IMR-90 (cell line): ENCODE results near the gene DEFB121. TPM values are rescaled to one million over a fixed set of nuclear protein-coding genes. Genes with fewer than 3 reads are reported as not detected.

Experiments
- ATAC-seq: fragments of 200-7000 bp; cut with Tn5 transposase; 2 replicates; pipeline ENCODE4 v1.9.1; 2020; ENCODE audit warnings: low read depth, mild to moderate bottlenecking, moderate library complexity
- BruUV-seq: library from RNA; stranded (reverse); fragments of 400-500 nt; replicated peaks from 2 replicates; lab custom pipeline; 2021; lab: Mats Ljungman, UMichigan
- CTCF ChIA-PET: fragments of 300-600 bp; formaldehyde crosslinking; extraction: SDS; loops from one replicate; lab custom pipeline; 2021; ENCODE audit warnings: antibody characterized with exemption; lab: Yijun Ruan, JAX
- POLR2A ChIA-PET: fragments of 300-600 bp; sonication (Branson Sonifier 250); formaldehyde crosslinking; loops from one replicate; lab custom pipeline; 2022; ENCODE audit warnings: antibody characterized with exemption; ENCODE audit not compliant: unreplicated experiment; lab: Charles Lee
- DNase-seq: peaks from one replicate; pipeline ENCODE4 v3.0.0; 2013
- H2AFZ ChIP-seq: replicated peaks from 2 replicates; pipeline ENCODE3; 2013; ENCODE audit warnings: low read length, mild to moderate bottlenecking; ENCODE audit not compliant: poor library complexity
- H2AK5ac ChIP-seq: 2 replicates; pipeline ENCODE4 v1.6.1; 2013; ENCODE audit warnings: low read depth, low read length, inconsistent platforms
- H2AK9ac ChIP-seq: replicated peaks from 2 replicates; pipeline ENCODE3; 2013; ENCODE audit warnings: mild to moderate bottlenecking, low read depth, low read length, moderate library complexity; ENCODE audit not compliant: poor library complexity
- H2BK120ac ChIP-seq: 2 replicates; pipeline ENCODE4 v1.6.1; 2013; ENCODE audit warnings: low read depth, low read length, inconsistent platforms
- H2BK15ac ChIP-seq: 3 replicates; pipeline ENCODE4 v1.6.1; 2013; ENCODE audit warnings: low read depth, low read length, inconsistent platforms
- H2BK20ac ChIP-seq: 2 replicates; pipeline ENCODE4 v1.6.1; 2013; ENCODE audit warnings: low read depth, mild to moderate bottlenecking, inconsistent platforms, low read length, moderate library complexity
- H2BK5ac ChIP-seq: 2 replicates; pipeline ENCODE4 v1.6.1; 2013; ENCODE audit warnings: mild to moderate bottlenecking, low read depth, low read length, inconsistent platforms; ENCODE audit not compliant: poor library complexity, severe bottlenecking
- H3K14ac ChIP-seq: replicated peaks from 2 replicates; pipeline ENCODE4 v1.6.1; 2013; ENCODE audit warnings: low read depth, low read length, inconsistent platforms
- H3K18ac ChIP-seq: 2 replicates; pipeline ENCODE4 v1.6.1; 2013; ENCODE audit warnings: low read depth, low read length, control low read depth
- H3K23ac ChIP-seq: 2 replicates; pipeline ENCODE4 v1.6.1; 2013; ENCODE audit warnings: low read depth, low read length, inconsistent platforms
- H3K27ac ChIP-seq: 2 replicates; pipeline ENCODE4 v1.5.1; 2013; ENCODE audit warnings: mild to moderate bottlenecking, control low read depth, low read length; ENCODE audit not compliant: insufficient read depth
- H3K27me3 ChIP-seq: 2 replicates; pipeline ENCODE4 v1.6.1; 2013; ENCODE audit warnings: low read length; ENCODE audit not compliant: control insufficient read depth, insufficient read depth
- H3K36me3 ChIP-seq: 2 replicates; pipeline ENCODE4 v1.6.1; 2013; ENCODE audit warnings: low read length, mixed read lengths; ENCODE audit not compliant: control insufficient read depth, insufficient read depth
- H3K4ac ChIP-seq: 2 replicates; pipeline ENCODE4 v1.6.1; 2013; ENCODE audit warnings: low read depth, low read length, inconsistent platforms
- H3K4me1 ChIP-seq: 2 replicates; pipeline ENCODE4 v1.6.1; 2013; ENCODE audit warnings: low read length, mixed read lengths; ENCODE audit not compliant: control insufficient read depth, insufficient read depth
- H3K4me2 ChIP-seq: 2 replicates; pipeline ENCODE4 v1.6.1; 2013; ENCODE audit warnings: low read depth, mild to moderate bottlenecking, control low read depth, low read length, moderate library complexity
- H3K4me3 ChIP-seq: 2 replicates; pipeline ENCODE4 v1.5.1; 2013; ENCODE audit warnings: low read depth, mild to moderate bottlenecking, control low read depth, low read length, moderate library complexity; ENCODE audit not compliant: insufficient read depth
- H3K56ac ChIP-seq: 2 replicates; pipeline ENCODE4 v1.6.1; 2013; ENCODE audit warnings: low read length, inconsistent platforms; ENCODE audit not compliant: insufficient read depth; ENCODE audit errors: extremely low read depth
- H3K79me1 ChIP-seq, 2 experiments: 2 replicates each; pipeline ENCODE4 v1.6.1; 2013; ENCODE audit warnings: low read length in 2 of 2, inconsistent platforms in 1 of 2, low read depth in 1 of 2
- H3K9ac ChIP-seq: 2 replicates; pipeline ENCODE4 v1.6.1; 2013; ENCODE audit warnings: low read depth, low read length, control low read depth
- H3K9me1 ChIP-seq: 2 replicates; pipeline ENCODE4 v1.6.1; 2013; ENCODE audit warnings: low read length, inconsistent platforms; ENCODE audit not compliant: insufficient read depth
- H3K9me3 ChIP-seq: 2 replicates; pipeline ENCODE4 v1.6.1; 2013; ENCODE audit warnings: low read length; ENCODE audit not compliant: control insufficient read depth, insufficient read depth
- H4K20me1 ChIP-seq: 2 replicates; pipeline ENCODE4 v1.6.1; 2013; ENCODE audit warnings: low read length, inconsistent platforms; ENCODE audit not compliant: insufficient read depth
- H4K5ac ChIP-seq: 2 replicates; pipeline ENCODE4 v1.6.1; 2013; ENCODE audit warnings: mild to moderate bottlenecking, low read depth, low read length, control low read depth
- H4K8ac ChIP-seq, 2 experiments: 2 replicates each; pipeline ENCODE4 v1.6.1; 2013; ENCODE audit warnings: low read depth in 2 of 2, low read length in 2 of 2, control low read depth in 1 of 2, inconsistent platforms in 1 of 2
- H4K91ac ChIP-seq: 2 replicates; pipeline ENCODE4 v1.6.1; 2013; ENCODE audit warnings: low read depth, low read length, inconsistent platforms; ENCODE audit not compliant: insufficient read depth
- CEBPB ChIP-seq: IDR thresholded peaks from 2 replicates; pipeline ENCODE4 v1.6.1; 2012; ENCODE audit warnings: low read depth, low read length, improper control_type of control experiment
- FOS ChIP-seq: fragments of 150-350 bp; IDR thresholded peaks from 2 replicates; pipeline ENCODE4 v1.6.1; 2016; ENCODE audit warnings: low read depth, low read length
- MAZ ChIP-seq: IDR thresholded peaks from 2 replicates; pipeline ENCODE4 v1.6.1; 2012; ENCODE audit warnings: low read depth, mild to moderate bottlenecking, low read length, improper control_type of control experiment, moderate library complexity, borderline replicate concordance
- POLR2A ChIP-seq: IDR thresholded peaks from 2 replicates; pipeline ENCODE4 v1.6.1; 2012; ENCODE audit warnings: mild to moderate bottlenecking, low read depth, low read length
- RCOR1 ChIP-seq: IDR thresholded peaks from 2 replicates; pipeline ENCODE4 v1.6.1; 2012; ENCODE audit warnings: mild to moderate bottlenecking, low read length, improper control_type of control experiment; ENCODE audit not compliant: insufficient replicate concordance
- USF2 ChIP-seq: fragments of 150-350 bp; IDR thresholded peaks from 2 replicates; pipeline ENCODE4 v1.6.1; 2017; ENCODE audit warnings: mild to moderate bottlenecking, antibody characterized with exemption, low read length, low read depth
- WGBS, 2 experiments: methylation state at CpG; one replicate each; pipeline versions ENCODE4 v1.1.5 to v1.1.7; 2013; ENCODE audit warnings: missing lambda C conversion rate in 2 of 2; ENCODE audit not compliant: insufficient read length in 1 of 2; ENCODE audit errors: extremely low coverage in 2 of 2; 5-methylcytosine and 5-hydroxymethylcytosine counted together
- dilution Hi-C: fragments of 300-500 bp; cut with HindIII; formaldehyde crosslinking; loops from one replicate; pipeline ENCODE4 v1.14.3; 2018; ENCODE audit warnings: low sequenced_read_pairs; ENCODE audit not compliant: unreplicated experiment
- in situ Hi-C: fragments of 300-500 bp; cut with MboI; formaldehyde crosslinking; loops from 3 replicates; pipeline ENCODE4 v1.14.3; 2019; ENCODE audit warnings: low sequenced_read_pairs, inconsistent platforms, mixed read lengths
- intact Hi-C: fragments of 100-400 bp; cut with micrococcal nuclease; formaldehyde crosslinking; loops from 2 replicates; pipeline ENCODE4 v1.10.0; 2022
- polyA plus RNA-seq, 3 experiments: library from polyadenylated mRNA; depleted of rRNA; stranded (reverse); fragments of >200 nt; gene quantifications; 2 replicates each; pipeline ENCODE4 v1.2.3, GENCODE V29; 2012; ENCODE audit warnings: low replicate concordance in 1 of 3
- total RNA-seq: library from RNA; depleted of rRNA; stranded (reverse); fragments of >200 nt; gene quantifications from 2 replicates; pipeline ENCODE4 v1.2.3, GENCODE V29; 2012

The DEFB121 gene
- total and polyA plus RNA-seq, 2 of the 4 experiments (the other 2 are of a cell fraction): not detected

GRCh38 chr20:31449511-31450414, 43.7 kb upstream of the DEFB121 start:
- Histone ChIP-seq H2AFZ (no peak overlapping the region), H4K8ac (no peak overlapping the region), H3K56ac (no peak overlapping the region), H3K9me1 (no peaks in the 10 kb centered on the region), H3K27ac (no peak overlapping the region), H4K20me1 (no peaks in the 10 kb centered on the region), H3K36me3 (no peaks in the 10 kb centered on the region), H3K9ac (no peak overlapping the region), H2BK5ac (no peak overlapping the region), H2BK120ac (no peak overlapping the region), H2BK20ac (no peak overlapping the region), H2AK9ac (no peak overlapping the region), H4K91ac (no peak overlapping the region), H2AK5ac (no peak overlapping the region), H3K23ac (no peak overlapping the region), H3K14ac (no peak overlapping the region), H2BK15ac (no peak overlapping the region), H3K4me3 (no peak overlapping the region), H3K27me3 (no peaks in the 10 kb centered on the region), H4K5ac (no peak overlapping the region), H3K4ac (no peak overlapping the region), H3K9me3 (no peaks in the 10 kb centered on the region), H3K4me1 (no peaks in the 10 kb centered on the region), H3K79me1 (no peaks in the 10 kb centered on the region), H3K18ac (no peak overlapping the region), H3K4me2 (no peak overlapping the region)
- DNase-seq (no peak), ATAC-seq (no peak)
- POLR2A ChIA-PET: interaction anchor here (0.7 kb wide), 1 partner anchor 11 kb away, joined by 16 read pairs; no protein-coding TSS in a partner anchor
- dilution Hi-C loops (no loop called here), in situ Hi-C loops (no loop called here), intact Hi-C loops (no loop called here)
- no CpG with 5 or more reads among the region's 8 CpGs for WGBS, 2 experiments
- CTCF ChIA-PET: interaction anchor here (0.6 to 1.6 kb wide), 3 partner anchors 9 to 53 kb away, joined by 3 to 4 read pairs (median 4); no protein-coding TSS in a partner anchor
- no peak for TF ChIP-seq RCOR1
- no peak for TF ChIP-seq MAZ
- no peak for TF ChIP-seq POLR2A
- no peak for TF ChIP-seq USF2
- TF ChIP-seq CEBPB: no peak
- TF ChIP-seq FOS: no peak
- BruUV-seq: no TSS peak
